ENCODE results near the gene PPDPF. TPM values are rescaled to one million over a fixed set of nuclear protein-coding genes. Genes with fewer than 3 reads are reported as not detected.
A peak's percentile ranks its signal among the peaks of the same experiment; 100 is the strongest.

PPDPF gene
- total RNA-seq, 1 experiment from 2014 or later, result 517 TPM

GRCh38 chr20:63495167-63495720 lies 25.3 kb upstream of the PPDPF start:
- intact Hi-C loops (cut with micrococcal nuclease; ENCODE audit: unreplicated experiment), result no loop called here
- no peaks in the 10 kb centered on the region for H3K4me1 Mint-ChIP-seq (ENCODE audit: low read depth, unreplicated experiment)
- no peaks in the 10 kb centered on the region for H3K27me3 Mint-ChIP-seq (ENCODE audit: unreplicated experiment)
- no TSS peak for BruUV-seq (replicated peaks)
- DNase-seq, result no peak
- H3K27ac Mint-ChIP-seq (ENCODE audit: unreplicated experiment), result no peak overlapping the region
- CTCF ChIA-PET, result no interaction called here
- peaks cover 74% of the 10 kb centered on the region for H3K36me3 Mint-ChIP-seq (ENCODE audit: insufficient read depth, unreplicated experiment)
- no peak for TF ChIP-seq CTCF (IDR thresholded peaks at IDR 0.05; ENCODE audit: unreplicated experiment)
- no peak overlapping the region for H3K4me3 Mint-ChIP-seq (ENCODE audit: low read depth, unreplicated experiment)
- H3K9me3 Mint-ChIP-seq (ENCODE audit: low read depth, unreplicated experiment), result peaks cover 7% of the 10 kb centered on the region

- intact Hi-C loops (cut with micrococcal nuclease; ENCODE audit: unreplicated experiment), result no loop called here
- H3K4me1 Mint-ChIP-seq (ENCODE audit: low read depth, unreplicated experiment), result no peaks in the 10 kb centered on the region
- peak; percentile 80 for DNase-seq
- TF ChIP-seq CTCF (IDR thresholded peaks at IDR 0.05; ENCODE audit: unreplicated experiment), result peak; percentile 95
- H3K36me3 Mint-ChIP-seq (ENCODE audit: insufficient read depth, unreplicated experiment), result peaks cover 67% of the 10 kb centered on the region
- no peak overlapping the region for H3K27ac Mint-ChIP-seq (ENCODE audit: unreplicated experiment)
- peaks cover 7% of the 10 kb centered on the region for H3K9me3 Mint-ChIP-seq (ENCODE audit: low read depth, unreplicated experiment)
- BruUV-seq (replicated peaks), result no TSS peak
- peak overlapping the region; percentile 75 for H3K4me3 Mint-ChIP-seq (ENCODE audit: low read depth, unreplicated experiment)
- no peaks in the 10 kb centered on the region for H3K27me3 Mint-ChIP-seq (ENCODE audit: unreplicated experiment)
- CTCF ChIA-PET, result interaction anchor here (0.6 to 2.7 kb wide), 5 partner anchors 25 to 642 kb away, joined by 3 to 15 read pairs (median 4); partner anchors contain the start of gene PPDPF
Observed at GRCh38 chr20:63495741-63496595, 24.6 kb upstream of the PPDPF start.

GRCh38 chr20:63496596-63497120 lies 23.9 kb upstream of the PPDPF start:
- DNase-seq, result no peak
- CTCF ChIA-PET, result interaction anchor here (0.6 to 2.7 kb wide), 6 partner anchors 24 to 642 kb away, joined by 3 to 15 read pairs (median 4); partner anchors contain the start of gene PPDPF
- Mint-ChIP-seq H3K4me1 (ENCODE audit: low read depth, unreplicated experiment) (no peaks in the 10 kb centered on the region), H3K27ac (ENCODE audit: unreplicated experiment) (no peak overlapping the region), H3K4me3 (ENCODE audit: low read depth, unreplicated experiment) (peak overlapping the region; percentile 75), H3K27me3 (ENCODE audit: unreplicated experiment) (no peaks in the 10 kb centered on the region), H3K36me3 (ENCODE audit: insufficient read depth, unreplicated experiment) (peaks cover 60% of the 10 kb centered on the region), H3K9me3 (ENCODE audit: low read depth, unreplicated experiment) (peaks cover 7% of the 10 kb centered on the region)
- TF ChIP-seq CTCF (IDR thresholded peaks at IDR 0.05; ENCODE audit: unreplicated experiment), result no peak
- BruUV-seq (replicated peaks), result no TSS peak
- intact Hi-C loops (cut with micrococcal nuclease; ENCODE audit: unreplicated experiment), result no loop called here

GRCh38 chr20:63497138-63497945 lies 23.2 kb upstream of the PPDPF start:
- no peak for DNase-seq
- no peaks in the 10 kb centered on the region for H3K27me3 Mint-ChIP-seq (ENCODE audit: unreplicated experiment)
- peaks cover 55% of the 10 kb centered on the region for H3K36me3 Mint-ChIP-seq (ENCODE audit: insufficient read depth, unreplicated experiment)
- TSS peak; percentile 63 for BruUV-seq (replicated peaks)
- CTCF ChIA-PET, result interaction anchor here (0.7 to 2.7 kb wide), 3 partner anchors 23 to 41 kb away, joined by 3 to 15 read pairs (median 4); partner anchors contain the start of gene PPDPF
- no peaks in the 10 kb centered on the region for H3K4me1 Mint-ChIP-seq (ENCODE audit: low read depth, unreplicated experiment)
- H3K4me3 Mint-ChIP-seq (ENCODE audit: low read depth, unreplicated experiment), result peak overlapping the region; percentile 75
- no peak for TF ChIP-seq CTCF (IDR thresholded peaks at IDR 0.05; ENCODE audit: unreplicated experiment)
- H3K9me3 Mint-ChIP-seq (ENCODE audit: low read depth, unreplicated experiment), result peaks cover 4% of the 10 kb centered on the region
- intact Hi-C loops (cut with micrococcal nuclease; ENCODE audit: unreplicated experiment), result no loop called here
- H3K27ac Mint-ChIP-seq (ENCODE audit: unreplicated experiment), result no peak overlapping the region
